NCI-H748 (cell line): ENCODE measurements around the gene APOA5.
"Not testable (repeated sequence)": the region's sequence is repeated elsewhere in the genome, so short reads cannot be mapped to it uniquely, and the experiment has no call there.

Source experiments
- DNase-seq: peaks from one replicate; lab custom pipeline; 2025; ENCODE audit not compliant: unreplicated experiment; lab: John Stamatoyannopoulos, UW

The APOA5 gene

DNA sequence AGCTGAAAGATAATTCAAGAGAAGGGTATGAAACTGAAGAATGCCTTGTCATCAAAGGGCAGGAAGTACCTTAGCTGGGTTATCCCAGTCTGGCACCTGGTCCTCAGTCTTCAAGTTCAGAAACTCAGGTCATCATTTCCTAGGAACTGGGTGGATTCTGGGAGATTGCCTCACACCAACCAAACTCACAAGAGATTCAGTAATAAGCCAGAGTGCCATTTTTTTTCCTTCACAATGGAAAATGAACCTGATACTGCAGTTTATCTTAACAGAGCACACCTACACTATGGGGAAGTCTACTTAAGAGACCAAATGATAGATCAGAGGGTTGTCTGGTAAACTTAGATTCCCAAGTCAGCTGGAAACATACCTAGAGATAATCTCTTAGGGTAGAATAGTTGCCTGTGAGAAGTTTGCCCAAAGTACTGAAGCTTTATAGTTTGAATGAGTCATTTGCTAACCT lies 15.1 kb downstream of the APOA5 start:
- DNase-seq: no peak

DNA sequence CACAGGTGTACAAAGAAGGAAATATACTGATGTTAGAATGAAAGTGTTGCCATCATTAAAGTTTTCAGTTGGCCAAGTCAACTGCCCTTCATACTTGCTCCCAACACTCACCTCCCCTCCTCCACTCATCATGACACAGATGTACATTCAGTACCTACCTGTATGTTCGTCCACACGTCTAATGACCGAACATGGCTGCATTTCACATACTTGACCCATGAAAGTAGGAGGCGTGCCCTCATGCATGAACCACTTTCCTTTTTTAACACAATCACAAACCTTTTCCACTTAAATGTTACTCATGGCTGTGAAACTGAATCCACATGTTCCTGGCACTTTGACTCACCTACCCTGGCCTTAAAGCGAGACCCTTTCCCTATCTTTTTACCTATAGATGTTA lies 15.7 kb downstream of the APOA5 start:
- no peak for DNase-seq

DNA sequence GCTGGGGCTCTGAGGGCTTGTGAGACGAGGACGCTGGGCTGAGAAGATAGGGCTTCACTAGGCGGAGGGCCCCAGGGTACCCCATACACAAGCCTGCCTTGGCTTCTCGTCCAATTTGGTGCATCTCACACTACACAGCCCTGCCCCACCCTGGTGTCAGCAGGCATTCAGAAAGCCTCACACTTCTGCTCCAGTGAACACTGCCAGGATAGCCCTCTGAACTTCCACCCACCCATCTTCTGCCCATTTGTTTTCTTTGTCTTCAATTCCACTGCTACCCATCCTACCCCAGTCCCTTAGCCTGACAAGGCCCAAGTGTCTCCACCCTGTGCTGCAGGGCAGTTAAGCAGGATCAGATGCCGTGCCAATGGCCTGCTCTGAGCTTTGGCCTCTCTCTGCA lies 17.0 kb downstream of the APOA5 start:
- no peak for DNase-seq

DNA sequence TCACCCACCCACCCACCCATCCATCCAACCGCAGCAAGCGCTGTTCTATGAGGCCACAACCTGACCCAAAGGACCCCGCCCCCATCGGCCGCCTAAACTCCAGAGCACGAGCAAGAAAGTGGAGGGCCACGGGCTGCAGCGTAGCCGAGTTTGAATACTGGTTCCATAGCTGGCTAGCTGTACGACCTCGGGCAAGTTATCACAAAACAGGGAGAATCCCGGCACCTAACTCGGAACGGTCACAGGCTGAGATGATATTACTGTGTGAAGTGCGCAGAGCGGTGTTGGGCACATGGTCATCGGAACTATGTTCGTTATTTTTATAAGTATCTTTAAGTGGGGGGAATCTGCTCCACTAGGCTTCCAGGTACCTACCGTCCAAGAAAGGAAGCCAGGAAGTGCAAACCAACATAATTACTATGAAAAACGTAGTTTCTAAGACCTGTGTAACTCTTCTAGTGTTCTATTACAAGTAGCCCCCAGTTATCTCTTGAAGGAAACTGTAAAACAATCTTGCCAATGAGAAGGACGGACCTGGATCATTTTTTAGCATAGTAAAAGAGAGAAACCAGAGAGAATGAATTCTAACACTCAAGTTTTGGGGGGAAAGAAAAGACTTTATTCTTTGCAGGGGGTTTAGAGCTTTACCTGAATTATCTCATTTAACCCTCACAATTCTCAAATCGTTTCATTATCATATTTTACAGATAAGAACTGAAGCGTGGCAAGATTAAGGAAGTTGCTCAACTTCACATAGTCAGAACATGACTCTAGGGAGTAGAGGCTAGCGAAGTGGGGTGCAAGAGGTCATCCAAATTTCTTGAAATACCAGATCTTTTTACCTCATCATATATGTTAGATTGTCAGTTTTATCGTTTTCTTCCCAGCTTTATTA lies 18.2 kb downstream of the APOA5 start:
- DNase-seq: no peak

DNA sequence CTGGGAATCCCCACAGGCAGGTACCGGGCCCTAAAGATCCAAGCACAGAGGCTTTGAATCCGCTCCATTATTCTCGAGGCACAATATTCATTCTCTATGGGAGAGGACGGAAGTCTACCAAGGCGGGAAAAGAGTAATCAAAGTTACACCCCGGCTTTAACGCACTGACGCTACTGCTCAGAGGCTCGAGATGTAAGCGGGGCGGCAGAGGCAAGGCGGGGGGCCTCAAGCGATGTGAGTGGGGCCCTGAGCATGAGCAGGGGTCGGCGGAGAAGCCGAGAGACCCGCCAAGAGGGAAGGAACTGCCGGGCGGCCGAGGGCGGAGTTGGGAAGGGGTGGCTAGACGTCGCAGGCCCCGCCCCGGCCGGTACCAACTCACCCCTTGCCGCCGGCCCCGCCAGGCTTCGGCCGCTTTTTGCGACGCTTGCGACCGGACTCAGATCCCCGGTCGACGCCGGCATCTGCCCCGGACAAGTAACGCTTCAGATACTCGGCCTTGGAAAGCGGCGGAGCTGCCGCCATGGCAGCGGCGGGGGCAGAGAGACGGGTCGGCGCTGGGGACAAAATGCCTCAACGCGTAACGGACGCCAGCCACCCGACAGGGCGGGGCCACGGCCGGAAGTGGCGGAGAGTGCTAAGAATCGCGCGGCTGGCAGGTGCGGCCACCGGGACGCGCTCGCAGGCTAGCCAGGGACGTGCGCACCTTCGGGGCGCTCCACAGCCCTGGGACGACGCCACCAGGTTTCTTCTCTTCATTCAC lies 19.1 kb downstream of the APOA5 start, which contains the start of gene BUD13:
TSS of gene BUD13 (minus strand) at position 545 of the 760 bp plus-strand sequence. CDS start at position 522, 23 bp downstream.
- DNase-seq: peak; percentile 91

DNA sequence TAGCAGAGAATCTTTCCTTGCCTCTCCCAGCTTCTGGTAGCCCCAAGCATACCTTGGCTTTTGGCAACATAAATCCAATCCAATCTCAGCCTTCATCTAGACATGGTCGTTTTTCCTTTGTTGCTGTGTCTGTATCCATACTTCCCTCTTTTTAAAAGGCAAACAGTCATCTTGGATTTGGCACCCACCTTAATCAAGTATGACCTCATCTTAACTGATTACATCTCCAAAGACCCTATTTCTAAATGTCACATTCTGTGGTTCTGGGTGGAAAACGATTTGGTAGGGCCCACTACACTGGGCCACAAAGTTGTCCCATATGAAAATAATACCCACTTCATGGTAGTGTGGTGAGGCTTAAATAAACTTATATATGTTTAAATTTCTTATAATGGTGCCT lies 19.7 kb downstream of the APOA5 start:
- no peak for DNase-seq

DNA sequence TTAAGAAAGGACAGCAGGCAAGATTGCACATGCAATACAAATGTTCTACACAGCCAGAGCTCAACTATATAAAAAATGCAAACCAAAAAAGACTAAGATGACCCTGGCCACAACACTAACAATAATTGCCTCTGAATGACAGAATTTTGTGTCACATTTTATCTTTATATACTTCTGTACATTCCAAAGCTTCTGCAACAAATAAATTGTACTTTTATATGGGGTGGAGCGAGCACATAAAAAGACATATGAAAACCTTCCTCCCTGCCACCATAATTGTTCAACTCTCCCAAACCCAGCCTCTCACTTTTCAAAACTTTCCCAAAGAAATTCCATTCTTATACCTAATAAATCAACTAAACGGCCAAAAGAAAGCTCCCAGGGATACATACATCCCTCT lies 29.5 kb downstream of the APOA5 start:
- DNase-seq: no peak

DNA sequence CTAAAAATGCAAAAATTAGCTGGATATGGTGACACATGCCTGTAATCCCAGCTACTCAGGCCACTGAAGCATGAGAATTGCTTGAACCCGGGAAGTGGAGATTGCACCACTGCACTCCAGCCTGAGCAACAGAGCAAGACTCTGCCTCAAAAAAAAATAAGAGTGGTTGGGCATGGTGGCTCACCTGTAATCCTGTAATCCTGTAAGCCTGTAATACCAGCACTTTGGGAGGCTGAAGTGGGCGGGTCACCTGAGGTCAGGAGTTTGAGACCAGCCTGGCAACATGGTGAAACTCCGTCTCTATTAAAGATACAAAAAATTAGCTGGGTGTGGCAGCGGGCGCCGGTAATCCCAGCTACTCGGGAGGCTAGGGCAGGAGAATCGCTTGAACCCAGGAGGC lies 35.6 kb downstream of the APOA5 start:
- not testable (repeated sequence) for DNase-seq

DNA sequence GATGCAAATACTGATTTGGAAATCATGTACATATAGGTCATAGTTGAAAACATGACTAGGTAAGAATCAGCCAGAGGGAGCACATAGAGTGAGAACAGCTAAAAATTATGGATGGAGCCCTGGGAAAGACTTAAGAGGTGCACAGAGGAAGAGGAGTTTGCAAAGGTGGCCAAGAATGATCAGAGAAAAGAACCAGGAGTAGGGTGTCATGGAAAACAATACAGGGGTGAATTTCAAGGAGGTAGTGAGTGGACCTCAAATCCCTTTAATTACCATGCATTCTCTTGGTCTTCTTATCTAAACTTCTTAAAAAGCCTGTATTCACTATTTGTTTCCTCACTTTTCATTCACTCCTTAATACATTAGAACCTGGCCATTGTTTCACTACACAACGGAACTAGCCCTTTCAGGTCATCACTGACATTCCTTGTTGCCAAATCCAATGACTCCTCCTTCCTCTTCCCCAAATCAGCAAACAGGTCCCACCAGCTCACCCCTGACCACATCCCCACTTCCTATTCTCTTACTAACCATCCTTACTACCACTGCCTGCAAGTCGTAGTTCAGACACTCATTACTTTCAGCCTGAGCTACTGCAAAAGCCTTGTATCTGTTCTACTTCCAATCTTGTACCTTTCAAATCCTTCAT lies 41.5 kb downstream of the APOA5 start:
- no peak for DNase-seq

DNA sequence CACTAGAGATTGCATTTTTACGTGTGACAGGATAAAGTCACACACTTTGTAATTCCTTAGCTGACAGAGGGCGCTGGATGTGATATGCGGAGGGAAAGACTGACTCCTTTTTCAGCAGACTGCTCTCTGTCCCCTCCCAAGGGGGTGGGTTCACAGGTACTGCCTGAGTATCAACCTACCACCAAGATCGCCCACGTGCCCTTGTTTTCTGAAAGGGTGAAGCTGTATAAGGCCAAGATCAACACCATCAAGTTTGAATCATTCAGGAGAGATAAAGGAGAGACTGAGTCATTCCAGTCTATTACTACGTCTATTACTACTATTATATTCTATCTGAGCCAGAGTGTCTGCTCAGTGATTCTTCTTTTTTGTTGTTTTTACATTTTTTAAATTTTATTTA lies 49.6 kb downstream of the APOA5 start:
- no peak for DNase-seq

DNA sequence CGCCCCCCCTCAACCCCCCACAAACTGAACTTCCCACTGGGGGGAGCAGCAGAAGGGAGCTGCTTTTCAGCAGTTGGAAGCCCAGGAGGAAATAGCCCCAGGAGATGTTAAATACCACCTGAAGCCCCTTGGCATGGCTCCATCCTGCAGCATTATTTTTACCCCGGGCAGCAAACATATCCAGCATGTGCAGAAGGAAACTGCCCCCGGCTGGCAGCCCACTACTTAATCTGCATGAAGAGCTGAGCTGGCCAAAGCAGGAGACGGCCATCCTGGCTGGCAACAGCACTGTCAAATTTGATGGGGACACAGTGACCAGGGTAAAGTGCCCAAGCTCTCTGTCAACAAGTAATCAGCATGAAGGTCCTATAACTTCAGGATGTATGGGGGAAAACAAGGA lies 50.9 kb downstream of the APOA5 start:
- DNase-seq: no peak
